ENCODE data around the gene TLR10. TPM values are rescaled to one million over a fixed set of nuclear protein-coding genes. Genes with fewer than 3 reads are reported as not detected.

Gene TLR10
- total and polyA plus RNA-seq, 4 donors = 0.32 to 1.1 TPM; not detected in 2

- Histone ChIP-seq H3K9me3 (ENCODE audit: control insufficient read depth, low read length) (no peaks in the 10 kb centered on the region), H3K27ac (ENCODE audit: low read depth in 1 of 2, low read length in 2 of 2) (no peak overlapping the region), H3K4me3 (ENCODE audit: low read length in 2 of 2) (no peak overlapping the region), H3K36me3 (ENCODE audit: control insufficient read depth in 1 of 2, insufficient read depth in 2 of 2, low read length in 1 of 2) (no peaks in the 10 kb centered on the region), H3K4me1 (ENCODE audit: control insufficient read depth in 1 of 2, insufficient read depth in 2 of 2, low read length in 2 of 2) (peaks cover 0 to 5% of the 10 kb centered on the region in 2 donors), H3K27me3 (ENCODE audit: control insufficient read depth in 1 of 2, insufficient read depth in 2 of 2, low read length in 1 of 2) (no peaks in the 10 kb centered on the region)
- ATAC-seq (ENCODE audit: low FRiP score) (no peak), DNase-seq (no peak)
- intact Hi-C loops (cut with DNase I) = loop anchor here in 1 of 2 donors (5.0 kb wide), 1 partner anchor 570 kb away; no protein-coding TSS in a partner anchor
Measured at GRCh38 chr4:38747629-38748028, 35.2 kb downstream of the TLR10 start.

GRCh38 chr4:38745881-38746280, 36.9 kb downstream of the TLR10 start:
- Histone ChIP-seq H3K9me3 (ENCODE audit: control insufficient read depth, low read length) (no peaks in the 10 kb centered on the region), H3K27ac (ENCODE audit: low read depth in 1 of 2, low read length in 2 of 2) (no peak overlapping the region), H3K27me3 (ENCODE audit: control insufficient read depth in 1 of 2, insufficient read depth in 2 of 2, low read length in 1 of 2) (no peaks in the 10 kb centered on the region), H3K36me3 (ENCODE audit: control insufficient read depth in 1 of 2, insufficient read depth in 2 of 2, low read length in 1 of 2) (no peaks in the 10 kb centered on the region), H3K4me3 (ENCODE audit: low read length in 2 of 2) (no peak overlapping the region), H3K4me1 (ENCODE audit: control insufficient read depth in 1 of 2, insufficient read depth in 2 of 2, low read length in 2 of 2) (peaks cover 0 to 4% of the 10 kb centered on the region in 2 donors)
- ATAC-seq (ENCODE audit: low FRiP score) = no peak
- 97% methylated on average over 5 of the region's 5 CpGs for WGBS, 2 donors
- intact Hi-C loops (cut with DNase I) = loop anchor here in 1 of 2 donors (5.0 kb wide), 1 partner anchor 569 kb away; no protein-coding TSS in a partner anchor
- DNase-seq = no peak

GRCh38 chr4:38743866-38744265, 38.9 kb downstream of the TLR10 start:
- intact Hi-C loops (cut with DNase I) = no loop called here
- ATAC-seq (ENCODE audit: low FRiP score) = no peak

GRCh38 chr4:38740303-38740702, 42.5 kb downstream of the TLR10 start:
- Histone ChIP-seq H3K4me1 (ENCODE audit: control insufficient read depth in 1 of 2, insufficient read depth in 2 of 2, low read length in 2 of 2) (no peaks in the 10 kb centered on the region), H3K36me3 (ENCODE audit: control insufficient read depth in 1 of 2, insufficient read depth in 2 of 2, low read length in 1 of 2) (no peaks in the 10 kb centered on the region), H3K27ac (ENCODE audit: low read depth in 1 of 2, low read length in 2 of 2) (no peak overlapping the region), H3K27me3 (ENCODE audit: control insufficient read depth in 1 of 2, insufficient read depth in 2 of 2, low read length in 1 of 2) (peaks cover 0 to 1% of the 10 kb centered on the region in 2 donors), H3K4me3 (ENCODE audit: low read length in 2 of 2) (no peak overlapping the region), H3K9me3 (ENCODE audit: control insufficient read depth, low read length) (no peaks in the 10 kb centered on the region)
- DNase-seq = no peak
- no peak for ATAC-seq (ENCODE audit: low FRiP score)
- intact Hi-C loops (cut with DNase I) = no loop called here
- 61 to 85% methylated on average over 2 of the region's 2 CpGs for WGBS, 2 donors

More at GRCh38 chr4:38743866-38744265, 38.9 kb downstream of the TLR10 start:
- peaks cover 0 to 1% of the 10 kb centered on the region in 2 donors for H3K27me3 ChIP-seq (ENCODE audit: control insufficient read depth in 1 of 2, insufficient read depth in 2 of 2, low read length in 1 of 2)
- DNase-seq = no peak
- H3K9me3 ChIP-seq (ENCODE audit: control insufficient read depth, low read length) = no peaks in the 10 kb centered on the region
- H3K27ac ChIP-seq (ENCODE audit: low read depth in 1 of 2, low read length in 2 of 2) = no peak overlapping the region
- H3K4me1 ChIP-seq (ENCODE audit: control insufficient read depth in 1 of 2, insufficient read depth in 2 of 2, low read length in 2 of 2) = no peaks in the 10 kb centered on the region
- no peak overlapping the region for H3K4me3 ChIP-seq (ENCODE audit: low read length in 2 of 2)
- WGBS, 2 donors = 63 to 86% methylated on average over 1 of the region's 1 CpG
- H3K36me3 ChIP-seq (ENCODE audit: control insufficient read depth in 1 of 2, insufficient read depth in 2 of 2, low read length in 1 of 2) = no peaks in the 10 kb centered on the region

GRCh38 chr4:38738940-38739803, 43.6 kb downstream of the TLR10 start:
- DNase-seq (no peak), ATAC-seq (ENCODE audit: low FRiP score) (no peak)
- Histone ChIP-seq H3K4me3 (ENCODE audit: low read length in 2 of 2) (no peak overlapping the region), H3K27me3 (ENCODE audit: control insufficient read depth in 1 of 2, insufficient read depth in 2 of 2, low read length in 1 of 2) (peaks cover 0 to 1% of the 10 kb centered on the region in 2 donors), H3K27ac (ENCODE audit: low read depth in 1 of 2, low read length in 2 of 2) (no peak overlapping the region), H3K4me1 (ENCODE audit: control insufficient read depth in 1 of 2, insufficient read depth in 2 of 2, low read length in 2 of 2) (no peaks in the 10 kb centered on the region), H3K9me3 (ENCODE audit: control insufficient read depth, low read length) (no peaks in the 10 kb centered on the region), H3K36me3 (ENCODE audit: control insufficient read depth in 1 of 2, insufficient read depth in 2 of 2, low read length in 1 of 2) (no peaks in the 10 kb centered on the region)
- 87 to 89% methylated on average over 6 of the region's 6 CpGs for WGBS, 2 donors
- intact Hi-C loops (cut with DNase I) = loop anchor here in 1 of 2 donors (10.0 kb wide), 1 partner anchor 64 kb away; no protein-coding TSS in a partner anchor

GRCh38 chr4:38735870-38736269, 46.9 kb downstream of the TLR10 start:
- no peaks in the 10 kb centered on the region for H3K36me3 ChIP-seq (ENCODE audit: control insufficient read depth in 1 of 2, insufficient read depth in 2 of 2, low read length in 1 of 2)
- no peaks in the 10 kb centered on the region for H3K4me1 ChIP-seq (ENCODE audit: control insufficient read depth in 1 of 2, insufficient read depth in 2 of 2, low read length in 2 of 2)
- intact Hi-C loops (cut with DNase I) = loop anchor here in 1 of 2 donors (10.0 kb wide), 1 partner anchor 61 kb away; no protein-coding TSS in a partner anchor
- peaks cover 0 to 1% of the 10 kb centered on the region in 2 donors for H3K27me3 ChIP-seq (ENCODE audit: control insufficient read depth in 1 of 2, insufficient read depth in 2 of 2, low read length in 1 of 2)
- H3K9me3 ChIP-seq (ENCODE audit: control insufficient read depth, low read length) = no peaks in the 10 kb centered on the region
- H3K4me3 ChIP-seq (ENCODE audit: low read length in 2 of 2) = no peak overlapping the region
- 83 to 93% methylated on average over 3 of the region's 3 CpGs for WGBS, 2 donors
- no peak overlapping the region for H3K27ac ChIP-seq (ENCODE audit: low read depth in 1 of 2, low read length in 2 of 2)
- DNase-seq (no peak), ATAC-seq (ENCODE audit: low FRiP score) (no peak)

- DNase-seq (no peak), ATAC-seq (ENCODE audit: low FRiP score) (no peak)
- H3K4me3 ChIP-seq (ENCODE audit: low read length in 2 of 2) = no peak overlapping the region
- H3K36me3 ChIP-seq (ENCODE audit: control insufficient read depth in 1 of 2, insufficient read depth in 2 of 2, low read length in 1 of 2) = no peaks in the 10 kb centered on the region
- H3K9me3 ChIP-seq (ENCODE audit: control insufficient read depth, low read length) = no peaks in the 10 kb centered on the region
- intact Hi-C loops (cut with DNase I) = loop anchor here in 1 of 2 donors (5.0 to 10.0 kb wide), 2 partner anchors 60 to 673 kb away; no protein-coding TSS in a partner anchor
- no peaks in the 10 kb centered on the region for H3K4me1 ChIP-seq (ENCODE audit: control insufficient read depth in 1 of 2, insufficient read depth in 2 of 2, low read length in 2 of 2)
- 67 to 81% methylated on average over 2 of the region's 2 CpGs for WGBS, 2 donors
- H3K27me3 ChIP-seq (ENCODE audit: control insufficient read depth in 1 of 2, insufficient read depth in 2 of 2, low read length in 1 of 2) = no peaks in the 10 kb centered on the region
- no peak overlapping the region for H3K27ac ChIP-seq (ENCODE audit: low read depth in 1 of 2, low read length in 2 of 2)
Measured at GRCh38 chr4:38734911-38735310, 47.9 kb downstream of the TLR10 start.

- H3K4me3 ChIP-seq (ENCODE audit: low read length in 2 of 2) = no peak overlapping the region
- H3K27me3 ChIP-seq (ENCODE audit: control insufficient read depth in 1 of 2, insufficient read depth in 2 of 2, low read length in 1 of 2) = no peaks in the 10 kb centered on the region
- no peak for DNase-seq
- H3K4me1 ChIP-seq (ENCODE audit: control insufficient read depth in 1 of 2, insufficient read depth in 2 of 2, low read length in 2 of 2) = no peaks in the 10 kb centered on the region
- no peaks in the 10 kb centered on the region for H3K9me3 ChIP-seq (ENCODE audit: control insufficient read depth, low read length)
- intact Hi-C loops (cut with DNase I) = loop anchor here in 1 of 2 donors (5.0 to 10.0 kb wide), 2 partner anchors 60 to 672 kb away; no protein-coding TSS in a partner anchor
- H3K27ac ChIP-seq (ENCODE audit: low read depth in 1 of 2, low read length in 2 of 2) = no peak overlapping the region
- H3K36me3 ChIP-seq (ENCODE audit: control insufficient read depth in 1 of 2, insufficient read depth in 2 of 2, low read length in 1 of 2) = no peaks in the 10 kb centered on the region
- no peak for ATAC-seq (ENCODE audit: low FRiP score)
- 89 to 92% methylated on average over 5 of the region's 5 CpGs for whole genome bisulfite sequencing, 2 donors
Measured at GRCh38 chr4:38734446-38734845, 48.3 kb downstream of the TLR10 start.

All from aorta (tissue), 5 donors.